Measurements from ENCODE around the gene HHAT.
A peak's percentile ranks its signal among the peaks of the same experiment; 100 is the strongest.

The HHAT gene

DNA sequence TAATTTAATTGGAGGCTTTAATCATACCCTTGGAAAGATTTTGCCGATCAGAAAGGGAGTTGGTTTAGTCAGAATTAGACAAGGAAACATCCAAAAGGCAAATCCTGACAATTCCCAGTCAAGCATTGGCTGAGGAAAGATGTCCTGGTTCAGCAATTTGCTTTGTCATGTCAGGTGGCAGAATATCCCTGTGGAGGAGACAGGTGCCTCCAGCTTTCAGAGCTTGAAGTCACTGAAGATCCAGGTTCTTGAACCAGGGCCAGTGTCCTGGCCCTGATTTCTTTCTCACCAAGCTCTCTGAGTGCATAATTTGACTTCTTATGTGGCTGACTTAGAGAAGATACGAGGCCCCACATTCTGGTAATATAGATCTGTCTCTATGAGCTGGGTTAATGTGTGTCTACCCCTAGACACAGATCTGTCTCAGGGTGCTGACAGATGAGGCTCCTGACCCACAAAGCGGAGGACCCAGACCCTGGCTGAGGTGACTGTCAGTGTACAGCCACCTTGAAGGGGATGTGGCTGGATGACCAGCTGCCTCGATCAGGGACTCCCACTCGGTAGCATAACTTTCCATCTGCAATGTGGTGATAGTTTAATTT lies 118.9 kb downstream of the HHAT start:
- DNase-seq: no peak

GRCh38 chr1:210448297-210448892 lies 119.7 kb downstream of the HHAT start:
- peak; percentile 86 for DNase-seq

DNA sequence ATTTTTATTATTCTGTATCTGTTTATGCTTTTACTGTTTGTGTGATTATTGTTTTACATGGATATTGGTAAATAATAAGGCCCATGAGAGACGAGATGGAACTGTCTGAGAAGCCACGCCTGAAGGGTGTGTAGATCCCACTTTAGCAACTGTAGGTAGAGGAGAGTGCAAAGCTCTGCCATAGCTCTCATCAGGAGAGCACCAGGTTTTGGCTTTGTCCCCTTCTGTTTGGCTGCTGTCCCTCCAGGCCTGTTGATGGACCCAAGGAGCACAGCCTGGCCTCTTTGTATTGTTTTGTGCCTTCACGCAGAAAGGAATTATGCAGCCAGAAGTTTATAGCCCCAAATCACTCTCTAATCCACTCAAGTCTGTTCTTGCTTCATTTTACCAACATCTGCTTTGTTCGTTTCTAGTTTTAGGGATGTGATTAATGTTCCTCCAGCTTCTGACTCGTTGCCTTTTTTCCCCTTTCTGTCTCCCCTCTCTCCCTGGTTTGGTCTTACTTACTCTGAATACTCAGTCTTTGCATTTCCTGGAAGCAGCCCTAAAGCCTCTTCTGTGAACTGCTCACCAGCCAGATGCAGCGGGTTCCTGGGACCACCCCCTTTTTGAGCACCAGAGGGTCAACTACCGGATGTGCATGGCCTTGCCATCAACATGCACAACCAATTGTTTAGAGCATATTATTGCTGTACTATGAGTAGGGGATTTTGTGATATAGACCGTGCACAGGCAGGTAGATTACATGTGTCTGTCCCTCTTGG lies 127.3 kb downstream of the HHAT start:
- DNase-seq: no peak

- no peak for DNase-seq
Measured at GRCh38 chr1:210456731-210457255, 128.1 kb downstream of the HHAT start.

GRCh38 chr1:210457568-210457967 lies 128.9 kb downstream of the HHAT start:
- DNase-seq: no peak

- DNase-seq: no peak
Measured at GRCh38 chr1:210464519-210465039, 135.9 kb downstream of the HHAT start.

GRCh38 chr1:210465150-210465549 lies 136.4 kb downstream of the HHAT start:
- DNase-seq: no peak

GRCh38 chr1:210467440-210468043 lies 138.8 kb downstream of the HHAT start:
- peak; percentile 21 for DNase-seq

GRCh38 chr1:210469441-210469840 lies 140.7 kb downstream of the HHAT start:
- no peak for DNase-seq

DNA sequence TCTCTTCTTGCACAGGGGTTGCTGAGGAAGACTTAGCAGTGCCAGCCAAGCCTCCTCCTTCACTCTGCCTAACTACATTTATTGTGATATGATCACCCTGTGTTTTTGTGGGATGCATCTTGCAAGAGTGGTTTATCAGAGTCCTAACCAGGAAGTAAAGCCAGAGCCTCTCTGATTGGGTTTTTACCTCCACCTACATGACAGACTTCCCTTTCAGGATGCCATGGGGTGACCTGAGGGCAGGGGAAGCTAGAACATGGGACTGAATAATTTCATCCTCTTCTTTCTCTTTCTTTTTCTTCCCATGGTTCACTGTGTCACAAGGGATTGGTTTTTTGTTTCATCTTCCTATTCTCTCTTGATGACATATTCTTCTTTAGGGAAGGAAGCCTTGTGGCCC lies 146.6 kb downstream of the HHAT start:
- DNase-seq: no peak

GRCh38 chr1:210475806-210476205 lies 147.1 kb downstream of the HHAT start:
- no peak for DNase-seq

- no peak for DNase-seq
Measured at GRCh38 chr1:210476730-210477129, 148.0 kb downstream of the HHAT start.

GRCh38 chr1:210477328-210477924 lies 148.7 kb downstream of the HHAT start:
- DNase-seq: no peak

DNA sequence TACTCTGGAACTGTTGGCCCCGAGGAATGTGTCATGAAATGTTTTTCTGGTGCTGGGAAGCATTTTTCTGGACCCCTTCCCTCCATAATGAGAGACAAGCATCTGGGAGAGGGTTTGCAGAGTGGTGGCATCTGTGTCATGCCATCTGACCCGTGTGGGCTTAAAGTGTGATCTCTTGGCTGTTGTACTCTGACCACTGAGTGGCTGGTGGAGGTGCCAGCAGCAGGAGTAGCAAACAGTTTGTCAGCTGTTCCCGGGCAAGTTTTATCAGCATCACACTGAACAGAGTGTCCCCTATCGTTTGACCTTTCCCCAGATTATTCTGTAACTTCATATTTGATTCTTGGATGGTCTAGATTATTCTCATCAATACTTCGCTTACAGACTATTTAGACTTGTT lies 150.1 kb downstream of the HHAT start:
- no peak for DNase-seq

- no peak for DNase-seq
Measured at GRCh38 chr1:210482491-210482890, 153.8 kb downstream of the HHAT start.

- no peak for DNase-seq
Measured at GRCh38 chr1:210482945-210483617, 154.4 kb downstream of the HHAT start.

GRCh38 chr1:210483821-210484220 lies 155.1 kb downstream of the HHAT start:
- DNase-seq: no peak

DNA sequence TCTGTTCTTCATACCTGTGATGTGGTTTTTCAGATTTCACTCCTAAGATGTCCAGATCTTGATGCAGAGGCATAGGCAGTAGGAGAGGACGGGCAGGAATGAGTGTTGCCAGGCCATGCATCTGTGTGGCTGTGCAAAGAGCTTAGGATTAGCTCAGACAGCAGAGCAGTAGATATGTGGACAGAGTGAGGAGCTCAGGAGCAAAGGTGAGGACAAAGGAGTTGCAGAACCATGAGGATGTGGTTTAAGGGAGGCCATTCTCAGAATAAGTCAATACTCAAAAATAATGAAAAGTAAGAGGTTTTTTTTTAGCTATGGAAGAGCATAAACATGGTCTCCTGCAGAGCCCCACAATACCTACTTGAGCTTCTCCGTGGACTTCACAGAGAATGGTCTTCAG lies 158.3 kb downstream of the HHAT start:
- DNase-seq: no peak

DNA sequence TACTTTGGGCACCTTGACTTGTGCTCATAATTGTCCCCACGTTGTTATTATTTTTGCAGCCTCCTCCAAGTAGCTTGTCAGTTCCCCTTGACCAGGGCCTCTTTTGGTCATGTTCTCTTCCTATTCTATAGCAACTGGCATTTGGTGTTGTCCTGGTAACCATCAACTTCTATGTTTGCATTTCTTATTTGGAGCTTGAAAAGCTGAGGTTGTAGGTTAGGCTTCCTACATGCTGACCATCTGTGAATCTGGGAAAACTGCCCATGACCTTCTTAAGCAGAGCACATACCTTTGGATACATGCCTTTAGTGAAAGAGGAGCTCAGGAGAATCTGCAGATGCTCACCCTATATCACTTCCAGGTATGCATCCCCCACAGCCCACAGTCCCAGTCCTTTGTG lies 160.8 kb downstream of the HHAT start:
- DNase-seq: no peak

DNA sequence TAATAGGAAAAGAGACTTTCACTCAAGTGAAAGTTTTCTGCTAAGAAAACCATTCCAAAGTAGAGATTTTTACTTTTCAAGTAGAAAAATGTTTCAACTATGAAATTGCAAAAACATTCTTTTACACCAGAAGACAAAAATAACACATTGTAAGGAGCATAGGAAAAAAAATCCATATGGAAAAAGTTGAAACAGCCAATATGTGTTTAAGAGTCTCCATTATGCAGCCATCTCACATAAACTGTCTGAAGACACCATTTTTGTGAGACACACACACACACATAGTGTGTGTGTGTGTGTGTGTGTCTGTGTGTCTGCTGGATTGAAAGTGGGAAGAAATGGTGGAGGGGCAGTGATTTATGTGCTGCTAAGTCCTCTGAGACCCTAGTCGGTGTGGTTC lies 162.1 kb downstream of the HHAT start:
- no peak for DNase-seq

DNA sequence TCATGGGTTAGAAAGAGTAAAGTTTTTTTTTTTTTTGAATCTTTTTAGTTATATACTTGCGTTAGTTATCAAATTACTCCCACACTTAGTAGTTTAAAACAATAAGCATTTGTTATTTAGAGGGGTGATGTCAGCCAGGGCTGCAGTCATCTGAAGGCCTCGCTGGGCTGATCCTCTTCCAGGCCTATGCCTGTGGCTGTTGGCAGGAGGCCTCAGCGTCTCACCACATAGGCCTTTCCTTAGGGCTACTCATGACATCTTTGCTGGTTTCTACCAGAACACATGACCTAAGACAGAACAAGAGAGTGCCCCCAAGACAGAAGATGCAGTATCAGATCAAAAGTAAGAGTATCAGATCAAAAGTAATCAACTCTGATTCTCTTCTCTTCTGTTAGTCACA lies 167.4 kb downstream of the HHAT start:
- no peak for DNase-seq

DNA sequence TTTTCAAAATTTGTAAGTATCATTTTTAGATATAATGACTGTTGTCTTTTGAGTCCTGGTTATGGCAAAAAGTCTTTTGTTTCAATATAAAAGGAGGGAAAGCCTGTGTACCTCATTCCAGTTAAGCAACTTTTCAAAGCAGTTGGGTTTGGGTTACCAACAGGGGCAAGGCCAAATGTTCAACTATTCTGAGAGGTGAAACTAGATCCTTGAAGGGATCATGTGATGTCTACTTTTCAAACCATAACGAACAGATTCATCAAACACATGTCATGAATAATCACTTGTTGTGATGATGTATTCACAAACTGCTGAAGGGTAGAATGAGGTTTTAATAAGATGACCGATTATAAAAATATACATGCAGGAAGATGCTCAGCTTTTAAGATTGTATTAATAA lies 171.3 kb downstream of the HHAT start:
- no peak for DNase-seq

DNA sequence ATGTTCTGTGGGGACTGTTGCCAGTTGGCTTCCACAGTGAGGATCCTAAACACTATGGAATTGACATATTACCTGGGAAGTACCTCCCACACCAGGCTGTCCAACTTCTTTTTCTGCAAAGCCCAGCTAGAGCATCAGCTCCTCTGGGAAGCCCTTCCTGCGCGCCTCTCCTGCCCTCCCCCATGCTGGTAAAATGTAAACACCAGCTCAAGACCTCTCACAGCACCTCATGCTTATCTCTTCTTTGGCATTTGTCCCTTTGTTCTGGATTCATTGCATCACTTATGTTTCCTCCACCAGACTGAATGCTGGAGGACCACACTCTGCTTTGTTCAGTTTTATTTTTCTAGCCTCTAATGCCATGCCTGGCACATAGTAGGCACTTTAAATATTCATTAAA lies 172.1 kb downstream of the HHAT start:
- DNase-seq: no peak

Data from NCI-H1694 (cell line).